WTC11 (cell line): ENCODE results near the gene PLPPR4. TPM values are rescaled to one million over a fixed set of nuclear protein-coding genes. Genes with fewer than 3 reads are reported as not detected.

Experiments used
- ATAC-seq: fragments of 200-7000 bp; cut with Tn5 transposase; 2 replicates; pipeline ENCODE4 v1.10.0; 2021; ENCODE audit warnings: mild to moderate bottlenecking, moderate library complexity
- CTCF ChIA-PET: fragments of 300-600 bp; sonication (Branson Sonifier 250); formaldehyde crosslinking; loops from one replicate; lab custom pipeline; 2021; ENCODE audit warnings: antibody characterized with exemption; lab: Charles Lee
- POLR2A ChIA-PET: fragments of 350-600 bp; sonication (Branson Sonifier 250); formaldehyde crosslinking; loops from one replicate; lab custom pipeline; 2021; ENCODE audit warnings: antibody characterized with exemption; lab: Charles Lee
- DNase-seq: peaks from one replicate; pipeline ENCODE4 v3.0.0; 2021; ENCODE audit warnings: low spot score
- H3K27ac Mint-ChIP-seq: 2 replicates; pipeline ENCODE4 v1.8.0; 2021; ENCODE audit warnings: mixed read lengths
- H3K27me3 Mint-ChIP-seq: 2 replicates; pipeline ENCODE4 v1.8.0; 2021; ENCODE audit warnings: low read depth, mild to moderate bottlenecking, moderate library complexity, mixed read lengths
- H3K36me3 Mint-ChIP-seq: 2 replicates; pipeline ENCODE4 v1.8.0; 2021; ENCODE audit warnings: mixed read lengths
- H3K4me1 Mint-ChIP-seq: 2 replicates; pipeline ENCODE4 v1.8.0; 2022; ENCODE audit warnings: mixed read lengths
- H3K4me3 Mint-ChIP-seq: 2 replicates; pipeline ENCODE4 v1.8.0; 2021; ENCODE audit warnings: mild to moderate bottlenecking, moderate library complexity, mixed read lengths
- H3K9me3 Mint-ChIP-seq: 2 replicates; pipeline ENCODE4 v1.8.0; 2021; ENCODE audit warnings: mixed read lengths
- ATF1 ChIP-seq: sonication (generic); formaldehyde crosslinking; IDR thresholded peaks from 2 replicates; pipeline ENCODE4 v1.8.1; 2023; ENCODE audit warnings: mild to moderate bottlenecking, moderate library complexity, missing genetic modification reagents
- CREB1 ChIP-seq: sonication (generic); formaldehyde crosslinking; IDR thresholded peaks from 2 replicates; pipeline ENCODE4 v1.8.0; 2023; ENCODE audit warnings: mild to moderate bottlenecking, missing genetic modification reagents
- E2F1 ChIP-seq: sonication (generic); formaldehyde crosslinking; IDR thresholded peaks from 2 replicates; pipeline ENCODE4 v1.8.0; 2022; ENCODE audit warnings: mild to moderate bottlenecking, missing genetic modification reagents
- E2F4 ChIP-seq: sonication (generic); formaldehyde crosslinking; IDR thresholded peaks from 2 replicates; pipeline ENCODE4 v1.8.1; 2022; ENCODE audit warnings: low read depth, mild to moderate bottlenecking, moderate library complexity, missing genetic modification reagents, borderline replicate concordance
- EMX1 ChIP-seq: fragments of 250-450 bp; sonication (Bioruptor Pico); IDR thresholded peaks from 2 replicates; pipeline ENCODE4 v1.8.0; 2021; ENCODE audit warnings: mild to moderate bottlenecking
- ETV6 ChIP-seq: sonication (generic); formaldehyde crosslinking; IDR thresholded peaks from 2 replicates; pipeline ENCODE4 v1.8.1; 2022; ENCODE audit warnings: mild to moderate bottlenecking, missing genetic modification reagents
- FOXJ3 ChIP-seq: sonication (generic); formaldehyde crosslinking; IDR thresholded peaks from 2 replicates; pipeline ENCODE4 v1.9.0; 2021; ENCODE audit warnings: missing genetic modification reagents, mild to moderate bottlenecking, borderline replicate concordance
- FOXP4 ChIP-seq: sonication (generic); formaldehyde crosslinking; IDR thresholded peaks from 2 replicates; pipeline ENCODE4 v1.8.0; 2022; ENCODE audit warnings: mild to moderate bottlenecking, missing genetic modification reagents
- HMGXB4 ChIP-seq: sonication (generic); formaldehyde crosslinking; IDR thresholded peaks from 2 replicates; pipeline ENCODE4 v1.8.1; 2023; ENCODE audit warnings: mild to moderate bottlenecking, moderate library complexity, missing genetic modification reagents
- RELA ChIP-seq: sonication (generic); formaldehyde crosslinking; IDR thresholded peaks from 2 replicates; pipeline ENCODE4 v1.8.1; 2022; ENCODE audit warnings: missing genetic modification reagents, mild to moderate bottlenecking, borderline replicate concordance
- STAT6 ChIP-seq: sonication (generic); formaldehyde crosslinking; conservative IDR thresholded peaks from 2 replicates; pipeline ENCODE4 v1.8.1; 2023; ENCODE audit warnings: mild to moderate bottlenecking, low read depth, missing genetic modification reagents, moderate library complexity
- ZNF138 ChIP-seq: sonication (generic); formaldehyde crosslinking; conservative IDR thresholded peaks from 2 replicates; pipeline ENCODE4 v1.8.1; 2022; ENCODE audit warnings: mild to moderate bottlenecking, moderate library complexity, missing genetic modification reagents
- ZNF263 ChIP-seq: sonication (generic); formaldehyde crosslinking; IDR thresholded peaks from 2 replicates; pipeline ENCODE4 v1.8.1; 2022; ENCODE audit warnings: low read depth, mild to moderate bottlenecking, moderate library complexity, missing genetic modification reagents
- ZNF317 ChIP-seq: sonication (generic); formaldehyde crosslinking; IDR thresholded peaks from 2 replicates; pipeline ENCODE4 v1.8.1; 2023; ENCODE audit warnings: low read depth, mild to moderate bottlenecking, moderate library complexity, missing genetic modification reagents, borderline replicate concordance
- ZNF416 ChIP-seq: fragments of 250-450 bp; sonication (Bioruptor Pico); IDR thresholded peaks from 2 replicates; pipeline ENCODE4 v1.9.0; 2021; ENCODE audit warnings: mild to moderate bottlenecking, inconsistent platforms
- total RNA-seq: library from RNA; stranded (reverse); gene quantifications from 3 replicates; pipeline ENCODE4 v1.2.3, GENCODE V29; 2021
- TF ChIP-seq, protein P1 (sequence below): sonication (generic); formaldehyde crosslinking; IDR thresholded peaks from 2 replicates; pipeline ENCODE4 v1.8.1; 2023; ENCODE audit warnings: mild to moderate bottlenecking, missing genetic modification reagents, moderate library complexity
- TF ChIP-seq, protein P2 (sequence below): sonication (generic); formaldehyde crosslinking; IDR thresholded peaks from 2 replicates; pipeline ENCODE4 v1.8.1; 2022; ENCODE audit warnings: low read depth, missing genetic modification reagents, borderline replicate concordance
- TF ChIP-seq, protein P3 (sequence below): sonication (generic); formaldehyde crosslinking; IDR thresholded peaks from 2 replicates; pipeline ENCODE4 v1.8.0; 2022; ENCODE audit warnings: mild to moderate bottlenecking, missing genetic modification reagents
- TF ChIP-seq, protein P4 (sequence below): sonication (generic); formaldehyde crosslinking; IDR thresholded peaks from 2 replicates; pipeline ENCODE4 v1.8.0; 2022; ENCODE audit warnings: mild to moderate bottlenecking, missing genetic modification reagents
- TF ChIP-seq, protein P5 (sequence below): fragments of 250-450 bp; sonication (Bioruptor Pico); IDR thresholded peaks from 2 replicates; pipeline ENCODE4 v1.8.0; 2021; ENCODE audit warnings: mild to moderate bottlenecking

The PLPPR4 gene
- total RNA-seq, 1 experiment from 2014 or later: 1.3 TPM

GRCh38 chr1:99217599-99217998 is 46.7 kb upstream of the PLPPR4 start:
- no peak overlapping the region for H3K27ac Mint-ChIP-seq
- ChIA-PET CTCF (interaction anchor here (0.8 kb wide), 1 partner anchor 534 kb away, joined by 3 read pairs; no protein-coding TSS in a partner anchor), POLR2A (no interaction called here)
- H3K4me1 Mint-ChIP-seq: peaks cover 11% of the 10 kb centered on the region
- H3K27me3 Mint-ChIP-seq: peaks cover 55% of the 10 kb centered on the region
- peak; percentile 27 for DNase-seq
- TF ChIP-seq ZNF138 (no peak), FOXP4 (CRISPR knock-in tag) (no peak), ZNF416 (CRISPR knock-in tag) (no peak), E2F4 (CRISPR knock-in tag) (no peak), FOXJ3 (no peak), ETV6 (CRISPR knock-in tag) (no peak), ZNF263 (no peak), RELA (CRISPR knock-in tag) (no peak), ZNF317 (CRISPR knock-in tag) (no peak), CREB1 (CRISPR knock-in tag) (no peak)
- TF ChIP-seq, protein P1, sequence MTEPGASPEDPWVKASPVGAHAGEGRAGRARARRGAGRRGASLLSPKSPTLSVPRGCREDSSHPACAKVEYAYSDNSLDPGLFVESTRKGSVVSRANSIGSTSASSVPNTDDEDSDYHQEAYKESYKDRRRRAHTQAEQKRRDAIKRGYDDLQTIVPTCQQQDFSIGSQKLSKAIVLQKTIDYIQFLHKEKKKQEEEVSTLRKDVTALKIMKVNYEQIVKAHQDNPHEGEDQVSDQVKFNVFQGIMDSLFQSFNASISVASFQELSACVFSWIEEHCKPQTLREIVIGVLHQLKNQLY (CRISPR knock-in tag): no peak
- TF ChIP-seq, protein P2, sequence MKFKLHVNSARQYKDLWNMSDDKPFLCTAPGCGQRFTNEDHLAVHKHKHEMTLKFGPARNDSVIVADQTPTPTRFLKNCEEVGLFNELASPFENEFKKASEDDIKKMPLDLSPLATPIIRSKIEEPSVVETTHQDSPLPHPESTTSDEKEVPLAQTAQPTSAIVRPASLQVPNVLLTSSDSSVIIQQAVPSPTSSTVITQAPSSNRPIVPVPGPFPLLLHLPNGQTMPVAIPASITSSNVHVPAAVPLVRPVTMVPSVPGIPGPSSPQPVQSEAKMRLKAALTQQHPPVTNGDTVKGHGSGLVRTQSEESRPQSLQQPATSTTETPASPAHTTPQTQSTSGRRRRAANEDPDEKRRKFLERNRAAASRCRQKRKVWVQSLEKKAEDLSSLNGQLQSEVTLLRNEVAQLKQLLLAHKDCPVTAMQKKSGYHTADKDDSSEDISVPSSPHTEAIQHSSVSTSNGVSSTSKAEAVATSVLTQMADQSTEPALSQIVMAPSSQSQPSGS (CRISPR knock-in tag): no peak
- TF ChIP-seq, protein P3, sequence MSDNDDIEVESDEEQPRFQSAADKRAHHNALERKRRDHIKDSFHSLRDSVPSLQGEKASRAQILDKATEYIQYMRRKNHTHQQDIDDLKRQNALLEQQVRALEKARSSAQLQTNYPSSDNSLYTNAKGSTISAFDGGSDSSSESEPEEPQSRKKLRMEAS: no peak
- peak; percentile 75 for ATAC-seq
- peaks cover 13% of the 10 kb centered on the region for H3K9me3 Mint-ChIP-seq
- H3K4me3 Mint-ChIP-seq: no peak overlapping the region
- no peaks in the 10 kb centered on the region; the same call in 1 of the 2 replicates for H3K36me3 Mint-ChIP-seq

DNA sequence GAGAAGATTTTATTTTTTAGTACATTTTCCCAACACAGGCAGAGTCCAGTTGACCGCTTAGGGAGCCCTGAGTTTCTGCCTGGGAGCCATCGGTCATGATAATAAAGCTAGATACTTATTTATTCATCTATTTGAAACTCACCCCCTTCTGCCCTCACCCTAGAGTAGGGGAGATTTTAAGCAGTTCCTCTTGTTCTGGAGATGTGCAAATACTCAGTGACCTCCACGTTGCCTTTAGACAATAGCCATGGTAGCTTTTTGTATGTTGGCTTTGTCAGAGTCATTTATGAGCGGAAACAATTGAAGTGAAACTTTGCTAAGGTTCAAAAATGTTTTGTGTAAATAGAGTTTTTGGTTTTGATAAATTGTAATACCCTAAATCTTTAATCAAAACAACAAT is 45.7 kb upstream of the PLPPR4 start:
- peaks cover 11% of the 10 kb centered on the region for H3K4me1 Mint-ChIP-seq
- H3K27ac Mint-ChIP-seq: no peak overlapping the region
- CTCF ChIA-PET: no interaction called here
- ATAC-seq (no peak), DNase-seq (no peak)
- peaks cover 55% of the 10 kb centered on the region for H3K27me3 Mint-ChIP-seq
- H3K9me3 Mint-ChIP-seq: peaks cover 13% of the 10 kb centered on the region
- H3K36me3 Mint-ChIP-seq: no peaks in the 10 kb centered on the region; the same call in 1 of the 2 replicates
- no peak overlapping the region for H3K4me3 Mint-ChIP-seq
- POLR2A ChIA-PET: no interaction called here
- TF ChIP-seq ATF1 (CRISPR knock-in tag) (no peak), EMX1 (CRISPR knock-in tag) (no peak), STAT6 (no peak), E2F1 (CRISPR knock-in tag) (no peak), HMGXB4 (CRISPR knock-in tag) (no peak)
- TF ChIP-seq, protein P4, sequence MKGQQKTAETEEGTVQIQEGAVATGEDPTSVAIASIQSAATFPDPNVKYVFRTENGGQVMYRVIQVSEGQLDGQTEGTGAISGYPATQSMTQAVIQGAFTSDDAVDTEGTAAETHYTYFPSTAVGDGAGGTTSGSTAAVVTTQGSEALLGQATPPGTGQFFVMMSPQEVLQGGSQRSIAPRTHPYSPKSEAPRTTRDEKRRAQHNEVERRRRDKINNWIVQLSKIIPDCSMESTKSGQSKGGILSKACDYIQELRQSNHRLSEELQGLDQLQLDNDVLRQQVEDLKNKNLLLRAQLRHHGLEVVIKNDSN (CRISPR knock-in tag): no peak
- TF ChIP-seq, protein P5, sequence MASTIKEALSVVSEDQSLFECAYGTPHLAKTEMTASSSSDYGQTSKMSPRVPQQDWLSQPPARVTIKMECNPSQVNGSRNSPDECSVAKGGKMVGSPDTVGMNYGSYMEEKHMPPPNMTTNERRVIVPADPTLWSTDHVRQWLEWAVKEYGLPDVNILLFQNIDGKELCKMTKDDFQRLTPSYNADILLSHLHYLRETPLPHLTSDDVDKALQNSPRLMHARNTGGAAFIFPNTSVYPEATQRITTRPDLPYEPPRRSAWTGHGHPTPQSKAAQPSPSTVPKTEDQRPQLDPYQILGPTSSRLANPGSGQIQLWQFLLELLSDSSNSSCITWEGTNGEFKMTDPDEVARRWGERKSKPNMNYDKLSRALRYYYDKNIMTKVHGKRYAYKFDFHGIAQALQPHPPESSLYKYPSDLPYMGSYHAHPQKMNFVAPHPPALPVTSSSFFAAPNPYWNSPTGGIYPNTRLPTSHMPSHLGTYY (CRISPR knock-in tag): no peak
